B cell (primary cell): ENCODE measurements around the gene GPATCH3. TPM values are rescaled to one million over a fixed set of nuclear protein-coding genes. Genes with fewer than 3 reads are reported as not detected.

Experiments used
- ATAC-seq: fragments of 200-7000 bp; cut with Tn5 transposase; one replicate; pipeline ENCODE4 v1.10.0; 2021; ENCODE audit warnings: low read depth, mild to moderate bottlenecking, moderate number of reproducible peaks, moderate library complexity
- CTCF ChIA-PET: fragments of 350-600 bp; sonication (Branson Sonifier 250); formaldehyde crosslinking; loops from one replicate; lab custom pipeline; 2021; ENCODE audit warnings: antibody characterized with exemption, inconsistent platforms; lab: Charles Lee
- POLR2A ChIA-PET: fragments of 350-600 bp; sonication (Branson Sonifier 250); formaldehyde crosslinking; loops from one replicate; lab custom pipeline; 2021; ENCODE audit warnings: antibody characterized with exemption; lab: Charles Lee
- DNase-seq: peaks from one replicate; pipeline ENCODE4 v3.0.0; 2013
- H2AFZ ChIP-seq: 2 replicates; pipeline ENCODE4 v1.6.1; 2012; ENCODE audit warnings: mild to moderate bottlenecking, low read depth, low read length; ENCODE audit not compliant: insufficient read depth, poor library complexity, severe bottlenecking
- H3K27ac ChIP-seq, 2 donors: 1 replicate in 1 of 2; 2 replicates in 1 of 2; pipeline ENCODE4 v1.5.1; 2012 to 2013; ENCODE audit warnings: low read length in 2 of 2, mild to moderate bottlenecking in 2 of 2, moderate library complexity in 1 of 2
- H3K27me3 ChIP-seq, 4 experiments: fragments of 200-600 bp in 1 of 4; sonication (generic) in 1 of 4; replicated peaks in 1 of 4; 1 replicate in 2 of 4; 2 replicates in 2 of 4; pipeline versions ENCODE4 v1.6.1 to v1.7.0; 2013 to 2016; ENCODE audit warnings: low read length in 3 of 4, mild to moderate bottlenecking in 2 of 4, mixed read lengths in 1 of 4, moderate library complexity in 1 of 4; ENCODE audit not compliant: insufficient read depth in 4 of 4, control insufficient read depth in 3 of 4; ENCODE audit errors: control extremely low read depth in 1 of 4
- H3K36me3 ChIP-seq, 2 experiments: replicated peaks in 1 of 2; 1 replicate in 1 of 2; 2 replicates in 1 of 2; pipeline versions ENCODE4 v1.6.1 to v1.7.1; 2013; ENCODE audit warnings: low read length in 1 of 2; ENCODE audit not compliant: insufficient read depth in 2 of 2, control insufficient read depth in 1 of 2; ENCODE audit errors: control extremely low read depth in 1 of 2, extremely low read depth in 1 of 2
- H3K4me1 ChIP-seq, 2 donors: fragments of 200-600 bp in 1 of 2; sonication (generic) in 1 of 2; 1 replicate in 1 of 2; 2 replicates in 1 of 2; pipeline versions ENCODE4 v1.5.1 to v1.6.1; 2013 to 2017; ENCODE audit warnings: low read length in 2 of 2; ENCODE audit not compliant: control insufficient read depth in 2 of 2, insufficient read depth in 2 of 2
- H3K4me2 ChIP-seq: replicated peaks from 2 replicates; pipeline ENCODE3; 2012; ENCODE audit warnings: mild to moderate bottlenecking, low read depth, low read length; ENCODE audit not compliant: poor library complexity, severe bottlenecking
- H3K4me3 ChIP-seq, 5 experiments: fragments of 200-600 bp in 1 of 5; sonication (generic) in 1 of 5; 1 replicate in 3 of 5; 2 replicates in 2 of 5; pipeline versions ENCODE4 v1.5.1 to v1.7.0; 2011 to 2016; ENCODE audit warnings: low read length in 4 of 5, mild to moderate bottlenecking in 4 of 5, low read depth in 2 of 5, control low read depth in 1 of 5, moderate library complexity in 1 of 5; ENCODE audit not compliant: insufficient read depth in 1 of 5; ENCODE audit errors: control extremely low read depth in 1 of 5, extremely low read depth in 1 of 5
- H3K79me2 ChIP-seq: fragments of 200-600 bp; sonication (generic); one replicate; pipeline ENCODE4 v1.6.0; 2016; ENCODE audit warnings: low read length; ENCODE audit not compliant: control insufficient read depth, insufficient read depth
- H3K9ac ChIP-seq: fragments of 200-600 bp; sonication (generic); 2 replicates; pipeline ENCODE4 v1.6.1; 2017; ENCODE audit warnings: mild to moderate bottlenecking, low read length, moderate library complexity
- H3K9me3 ChIP-seq, 3 donors: one replicate each; pipeline versions ENCODE4 v1.6.1 to v1.7.1; 2013; ENCODE audit warnings: low read length in 2 of 3; ENCODE audit not compliant: control insufficient read depth in 2 of 3, insufficient read depth in 1 of 3; ENCODE audit errors: control extremely low read depth in 1 of 3
- H4K20me1 ChIP-seq: 2 replicates; pipeline ENCODE4 v1.6.0; 2012; ENCODE audit warnings: mild to moderate bottlenecking, low read length; ENCODE audit not compliant: insufficient read depth, control insufficient read depth, poor library complexity, severe bottlenecking
- H3K27ac Mint-ChIP-seq: one replicate; pipeline ENCODE4 v1.8.0; 2021; ENCODE audit warnings: mixed read lengths
- H3K27me3 Mint-ChIP-seq: one replicate; pipeline ENCODE4 v1.8.0; 2021; ENCODE audit warnings: mixed read lengths
- H3K4me1 Mint-ChIP-seq: one replicate; pipeline ENCODE4 v1.8.0; 2021; ENCODE audit warnings: mixed read lengths
- H3K4me3 Mint-ChIP-seq: one replicate; pipeline ENCODE4 v1.8.0; 2021; ENCODE audit warnings: mixed read lengths
- H3K9me3 Mint-ChIP-seq: one replicate; pipeline ENCODE4 v1.8.0; 2022; ENCODE audit warnings: mixed read lengths; ENCODE audit not compliant: insufficient read depth
- CTCF ChIP-seq: fragments of 200-600 bp; IDR thresholded peaks from one replicate; pipeline ENCODE4 v1.8.0; 2022; ENCODE audit warnings: antibody characterized with exemption, mild to moderate bottlenecking
- EZH2 ChIP-seq: IDR thresholded peaks from 2 replicates; pipeline ENCODE4 v1.6.1; 2012; ENCODE audit warnings: borderline replicate concordance, low read depth, mild to moderate bottlenecking, moderate library complexity, low read length; ENCODE audit not compliant: insufficient read depth, poor library complexity, severe bottlenecking
- WGBS: methylation state at CpG from one replicate; pipeline ENCODE4 v1.1.5; 2013; ENCODE audit warnings: missing lambda C conversion rate; ENCODE audit not compliant: insufficient coverage; 5-methylcytosine and 5-hydroxymethylcytosine counted together
- intact Hi-C: fragments of 100-400 bp; cut with micrococcal nuclease; formaldehyde crosslinking; loops from one replicate; pipeline ENCODE4 v1.10.0; 2022
- polyA plus RNA-seq: library from polyadenylated mRNA; depleted of rRNA; stranded (reverse); fragments of >200 nt; gene quantifications from 2 replicates; pipeline ENCODE4 v1.2.3, GENCODE V29; 2012
- total RNA-seq, 2 donors: library from RNA; stranded (reverse); fragments of 120-200 nt in 1 of 2; gene quantifications; 1 replicate in 1 of 2; 2 replicates in 1 of 2; pipeline versions ENCODE4 v1.2.3 to v1.2.4, GENCODE V29; 2013 to 2022

The GPATCH3 gene
- total and polyA plus RNA-seq, 2 donors (not counting 1 experiment from before 2014, with no cell fraction given) = 9.2 to 21.9 TPM

DNA sequence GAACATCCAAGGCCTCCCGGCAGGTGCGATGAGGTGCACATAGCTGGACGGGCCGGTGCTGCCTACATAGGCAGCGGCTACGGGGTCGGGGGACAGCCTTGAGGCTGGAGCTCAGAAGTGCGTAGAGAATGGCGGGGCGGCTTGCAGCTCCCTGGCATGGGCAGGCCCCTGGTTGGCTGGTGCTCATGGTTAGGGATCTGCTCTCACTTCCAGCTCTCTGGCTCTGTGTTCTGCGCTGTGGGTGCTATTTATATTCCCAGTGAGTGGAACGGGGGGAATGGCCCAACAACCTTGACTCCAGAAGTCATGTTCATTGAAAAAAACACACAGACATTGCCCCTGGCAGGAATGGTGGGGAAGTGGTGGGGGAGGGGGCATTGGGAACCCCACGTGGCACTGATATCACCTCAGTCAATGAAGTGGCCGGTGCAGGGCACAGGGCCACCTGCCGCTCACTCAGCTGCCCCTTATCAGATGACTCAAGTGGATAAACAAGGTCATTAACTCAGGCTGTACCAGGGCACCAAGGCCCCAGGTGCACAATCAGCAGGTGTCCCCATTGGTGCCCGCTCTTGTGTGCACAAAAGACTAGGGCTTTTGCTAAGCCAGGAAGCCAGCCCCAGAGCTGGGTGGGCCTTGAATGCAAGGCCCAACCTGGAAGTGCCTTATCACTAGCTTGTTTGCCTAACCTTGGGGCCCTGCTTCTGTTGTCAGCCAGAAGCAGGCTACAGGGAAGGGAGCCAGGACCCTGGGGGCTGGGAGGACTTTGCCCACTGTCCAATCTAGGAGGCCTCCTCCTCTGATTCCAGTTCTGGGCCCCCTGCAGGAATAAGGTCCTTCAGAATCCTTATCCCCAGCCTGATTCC lies 13.7 kb upstream of the GPATCH3 start, which contains the start of gene NR0B2:
TSS of gene NR0B2 (minus strand) at position 222 of the 866 bp plus-strand sequence. CDS start at position 187, 35 bp downstream.
- no peak within 1 kb of the TSS for H3K4me2 ChIP-seq
- no peaks in the 10 kb centered on the region for H3K9me3 Mint-ChIP-seq
- no peaks in the 10 kb centered on the region for H3K27me3 ChIP-seq
- H3K4me3 Mint-ChIP-seq = no peak within 1 kb of the TSS
- no peaks in the 10 kb centered on the region for H3K9me3 ChIP-seq
- no peaks in the 10 kb centered on the region for H3K79me2 ChIP-seq
- no peak within 1 kb of the TSS for H3K4me3 ChIP-seq
- H3K9ac ChIP-seq = no peak within 1 kb of the TSS
- no peaks in the 10 kb centered on the region for H3K36me3 ChIP-seq
- H4K20me1 ChIP-seq = no peaks in the 10 kb centered on the region
- ATAC-seq (no peak), DNase-seq (no peak)
- ChIA-PET POLR2A (no interaction called here), CTCF (no interaction called here)
- 91% methylated on average over 14 of the region's 16 CpGs for WGBS
- intact Hi-C loops = no loop called here
- H3K4me1 ChIP-seq = no peaks in the 10 kb centered on the region
- no peak within 1 kb of the TSS for H3K27ac ChIP-seq
- H2AFZ ChIP-seq = no peak within 1 kb of the TSS
- TF ChIP-seq CTCF = no peak
- TF ChIP-seq EZH2 = no peak
- peaks cover 5% of the 10 kb centered on the region for H3K27me3 Mint-ChIP-seq
- no peaks in the 10 kb centered on the region for H3K4me1 Mint-ChIP-seq
- no peak within 1 kb of the TSS for H3K27ac Mint-ChIP-seq

DNA sequence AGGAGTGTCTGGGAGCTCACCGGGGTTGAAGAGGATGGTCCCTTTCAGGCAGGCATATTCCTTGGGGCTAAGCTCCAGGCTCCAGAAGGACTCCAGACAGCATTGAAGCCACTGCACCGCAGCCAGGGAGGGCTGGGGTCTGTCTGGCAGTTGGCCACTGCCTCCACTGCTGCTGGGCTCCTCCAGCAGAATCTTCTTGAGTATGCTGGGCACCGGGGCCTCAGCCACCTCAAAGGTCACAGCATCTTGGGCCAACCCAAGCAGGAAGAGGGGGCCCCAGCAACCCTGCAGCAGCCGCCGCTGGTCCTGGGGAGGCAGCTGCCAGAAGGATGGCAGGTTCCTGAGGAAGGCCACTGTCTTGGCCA lies 13.1 kb upstream of the GPATCH3 start:
- no peaks in the 10 kb centered on the region for H3K79me2 ChIP-seq
- intact Hi-C loops = no loop called here
- H2AFZ ChIP-seq = no peak overlapping the region
- no peaks in the 10 kb centered on the region for H3K4me1 ChIP-seq
- H3K4me2 ChIP-seq = no peak overlapping the region
- no peaks in the 10 kb centered on the region for H4K20me1 ChIP-seq
- no peak for TF ChIP-seq CTCF
- no peak for TF ChIP-seq EZH2
- no peaks in the 10 kb centered on the region for H3K36me3 ChIP-seq
- 86% methylated on average over 5 of the region's 5 CpGs for WGBS
- ChIA-PET POLR2A (no interaction called here), CTCF (no interaction called here)
- no peak overlapping the region for H3K27ac ChIP-seq
- H3K9me3 Mint-ChIP-seq = no peaks in the 10 kb centered on the region
- ATAC-seq (no peak), DNase-seq (no peak)
- peaks cover 5% of the 10 kb centered on the region for H3K27me3 Mint-ChIP-seq
- H3K4me1 Mint-ChIP-seq = no peaks in the 10 kb centered on the region
- no peaks in the 10 kb centered on the region for H3K9me3 ChIP-seq
- no peak overlapping the region for H3K4me3 ChIP-seq
- H3K4me3 Mint-ChIP-seq = no peak overlapping the region
- H3K9ac ChIP-seq = no peak overlapping the region
- H3K27me3 ChIP-seq = no peaks in the 10 kb centered on the region
- no peak overlapping the region for H3K27ac Mint-ChIP-seq
